GM21576 (cell line): ENCODE results near the gene IFT172.

Experiments
- ATAC-seq: cut with Tn5 transposase; IDR thresholded peaks from one replicate; pipeline ENCODE4 v1.9.1; 2021; ENCODE audit warnings: mild to moderate bottlenecking, moderate library complexity; ENCODE audit not compliant: unreplicated experiment

IFT172 gene

DNA sequence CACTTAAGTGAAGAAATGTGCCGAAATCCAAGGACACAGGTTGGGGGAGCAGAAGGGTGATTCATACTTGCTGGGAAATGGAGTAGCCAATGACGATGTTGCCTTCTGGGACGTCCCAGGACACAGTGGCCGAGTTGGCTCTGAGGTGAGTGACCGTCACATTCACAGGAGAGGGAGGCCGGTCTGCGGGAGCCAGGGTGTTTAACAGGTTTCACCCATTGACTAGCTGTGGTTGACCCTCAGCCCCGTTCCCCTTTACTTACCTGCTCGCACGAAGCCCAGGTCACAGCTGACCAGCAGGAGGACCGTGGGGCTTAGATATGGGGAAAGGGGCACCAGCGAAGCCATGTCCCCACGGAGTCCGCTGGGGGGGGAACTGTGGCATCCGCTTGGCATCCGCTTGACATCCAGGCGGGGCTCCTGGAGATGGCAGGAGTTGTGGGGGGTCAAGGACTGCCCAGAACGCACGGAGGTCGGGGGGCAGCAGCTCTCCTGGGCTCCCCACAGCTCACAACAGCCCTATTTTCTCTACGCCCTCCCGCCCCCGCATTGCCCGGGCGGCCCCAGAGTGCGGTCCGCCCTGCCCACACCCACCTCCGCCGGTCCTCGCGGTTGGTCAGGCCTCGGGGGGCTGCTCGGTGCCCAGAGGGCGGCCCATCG is 4.9 kb upstream of the IFT172 start:
- no peak for ATAC-seq

DNA sequence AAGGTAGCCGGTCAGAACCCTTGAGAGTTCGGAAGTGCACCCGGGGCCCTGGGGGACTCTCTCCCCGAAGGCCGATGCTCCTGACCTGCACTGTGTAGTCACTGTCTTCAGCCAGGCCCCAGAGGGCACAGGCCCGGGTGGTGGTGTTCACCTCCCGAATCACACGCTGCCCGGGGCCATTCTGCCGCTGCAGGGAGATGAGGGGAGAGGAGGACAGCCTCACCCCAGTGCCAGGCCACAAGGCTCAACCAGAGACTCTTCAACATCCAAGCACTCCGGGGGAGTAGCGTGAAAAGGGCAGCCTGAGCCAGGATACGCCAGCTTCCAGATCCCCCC is 4.4 kb upstream of the IFT172 start:
- no peak for ATAC-seq

DNA sequence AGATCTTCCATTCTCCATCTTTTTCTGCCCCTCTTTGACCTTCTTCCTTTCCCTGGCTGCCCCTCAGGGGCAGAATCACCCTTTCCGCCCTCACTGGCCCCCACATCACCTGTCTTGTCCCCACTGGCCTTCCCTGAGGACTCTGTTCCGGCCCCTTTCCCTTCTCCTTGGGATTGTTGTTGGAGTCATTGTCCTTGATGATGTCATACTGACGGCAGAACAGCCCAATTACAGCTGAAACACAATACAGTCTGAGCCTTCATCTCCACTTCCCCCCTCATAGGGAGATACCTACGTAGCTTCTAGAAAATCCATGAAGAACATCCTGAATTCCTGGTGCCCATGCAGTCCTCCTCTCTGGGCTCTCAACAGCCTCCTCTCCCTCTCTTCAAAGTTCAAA is 3.0 kb upstream of the IFT172 start:
- no peak for ATAC-seq

DNA sequence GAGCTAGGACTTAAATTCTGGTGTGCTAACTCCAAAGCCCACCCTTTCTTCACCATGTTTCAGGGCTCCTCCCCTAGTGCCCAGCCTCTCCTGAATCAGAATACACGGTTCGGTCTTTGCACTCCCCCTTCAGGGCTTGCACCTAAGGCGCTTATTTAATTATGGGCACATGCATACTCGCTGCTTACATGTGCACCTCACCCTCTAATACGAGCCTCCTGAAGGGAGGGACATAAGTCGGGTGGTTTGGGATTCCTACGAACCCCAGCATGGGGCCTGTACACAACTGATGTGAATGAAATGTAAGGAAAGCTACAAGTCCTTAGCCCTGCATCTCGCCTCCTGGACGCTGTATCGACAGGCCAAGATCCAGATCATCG is 435 bp downstream of the IFT172 start:
- ATAC-seq: no peak

DNA sequence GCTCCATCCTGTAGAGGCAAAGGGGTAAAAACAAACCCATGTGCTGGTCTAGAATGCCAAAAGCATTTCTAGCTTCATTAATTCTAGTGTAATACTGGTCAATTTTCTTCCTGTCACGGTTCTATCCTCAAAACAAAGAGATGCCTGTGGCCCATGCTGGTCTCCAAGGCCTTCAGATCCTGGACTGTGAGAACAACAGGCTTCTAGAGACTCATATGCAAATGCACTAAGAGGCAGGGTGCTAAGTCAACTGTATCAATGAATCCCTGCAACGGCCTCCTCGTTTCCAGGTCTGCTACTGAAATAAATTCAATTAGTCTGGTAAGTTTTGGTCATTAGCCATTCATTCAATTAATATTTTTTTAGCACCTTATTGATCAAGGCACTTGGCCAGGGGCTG is 4.0 kb downstream of the IFT172 start:
- no peak for ATAC-seq

DNA sequence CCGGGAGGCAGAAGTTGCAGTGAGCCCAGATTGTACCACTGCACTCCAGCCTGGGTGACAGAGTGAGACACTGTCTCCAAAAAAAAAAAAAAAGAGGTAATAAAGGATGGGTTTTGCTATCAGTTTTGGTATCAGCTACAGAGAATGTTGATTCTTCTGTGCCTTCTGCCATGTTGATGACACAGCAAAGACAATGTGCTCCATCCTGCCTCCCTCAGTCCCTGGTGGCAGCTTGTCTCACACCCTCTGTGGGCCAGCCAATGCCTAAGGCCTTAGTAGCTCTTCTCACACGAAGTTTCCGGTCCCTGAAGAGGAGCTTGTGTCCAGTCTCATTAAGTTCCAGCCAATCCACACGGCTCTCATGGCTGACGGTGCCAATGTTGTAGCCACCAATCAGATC is 17.6 kb downstream of the IFT172 start:
- ATAC-seq: no peak

DNA sequence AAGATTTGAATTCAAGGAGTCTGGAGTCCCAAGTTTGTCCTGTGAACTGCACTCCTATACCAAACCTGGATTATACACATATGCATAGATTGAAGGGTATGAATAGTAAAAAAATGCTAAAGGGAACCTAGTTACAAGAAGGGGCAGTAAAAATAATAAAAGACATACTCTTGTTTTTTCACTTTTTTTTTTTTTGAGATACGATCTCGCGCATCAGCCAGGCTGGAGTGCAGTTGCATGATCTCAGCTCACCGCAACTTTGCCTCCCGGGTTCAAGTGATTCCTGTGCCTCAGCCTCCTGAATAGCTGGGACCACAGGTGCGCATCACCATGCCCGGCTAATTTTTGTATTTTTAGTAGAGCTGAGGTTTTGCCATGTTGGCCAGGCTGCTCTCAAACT is 25.1 kb downstream of the IFT172 start:
- ATAC-seq: no peak

DNA sequence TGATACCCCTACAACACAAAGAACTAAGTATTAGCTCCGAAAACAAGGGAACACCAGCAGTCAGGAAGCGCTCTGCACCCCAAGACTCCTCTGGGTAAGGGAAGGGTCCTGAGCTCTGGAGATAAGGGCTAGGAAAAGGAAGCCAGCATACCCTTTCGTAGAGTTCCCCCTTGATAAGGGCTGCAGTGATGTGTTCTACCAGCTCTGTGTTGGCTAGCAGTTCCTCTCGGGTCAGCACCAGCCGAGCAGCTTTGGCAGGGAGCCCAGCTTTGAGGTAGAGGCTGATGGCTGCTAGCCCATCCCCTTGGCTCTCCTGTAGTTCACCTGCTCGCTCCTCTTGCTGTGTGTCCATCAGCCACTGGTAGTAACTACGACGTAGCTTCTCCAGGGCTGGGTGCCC is 28.4 kb downstream of the IFT172 start:
- ATAC-seq: no peak

DNA sequence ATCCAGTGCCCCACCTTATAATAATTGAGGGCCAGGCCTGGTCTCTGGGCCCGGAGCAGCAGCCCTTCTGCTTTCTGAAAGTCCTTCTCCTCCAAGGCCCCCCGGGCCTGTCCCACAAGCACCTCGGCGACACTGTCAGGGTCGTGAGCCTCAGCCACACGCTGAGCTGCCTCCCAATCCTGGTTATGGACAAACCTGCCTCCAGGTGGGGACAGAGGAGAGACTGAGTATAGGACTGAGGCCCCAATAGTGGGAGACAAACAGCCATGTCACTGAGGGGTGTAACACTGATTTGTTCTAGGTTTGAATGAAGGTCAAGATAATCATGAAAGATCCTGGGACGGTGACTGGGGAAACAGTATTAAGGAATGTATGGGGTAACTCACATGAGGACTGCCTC is 35.6 kb downstream of the IFT172 start:
- no peak for ATAC-seq

DNA sequence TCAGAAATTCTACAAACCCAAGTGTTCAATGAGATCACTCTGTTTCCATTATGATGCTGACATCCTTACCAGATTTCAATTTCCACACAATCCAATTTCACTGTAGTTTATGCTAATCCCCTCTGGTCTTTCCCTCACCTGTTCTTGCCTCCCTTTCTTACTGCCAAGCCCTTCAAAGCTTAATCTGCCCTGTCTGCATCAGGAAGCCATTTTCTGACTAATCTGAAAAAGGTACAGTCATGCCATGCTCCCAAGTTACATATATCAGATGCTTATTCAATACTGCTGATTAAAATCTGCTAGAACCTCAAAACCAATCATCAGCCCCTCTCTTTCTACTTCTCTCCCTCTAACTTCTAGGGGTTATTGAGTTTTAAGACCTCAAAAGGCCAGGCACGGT is 38.4 kb downstream of the IFT172 start:
- ATAC-seq: no peak

DNA sequence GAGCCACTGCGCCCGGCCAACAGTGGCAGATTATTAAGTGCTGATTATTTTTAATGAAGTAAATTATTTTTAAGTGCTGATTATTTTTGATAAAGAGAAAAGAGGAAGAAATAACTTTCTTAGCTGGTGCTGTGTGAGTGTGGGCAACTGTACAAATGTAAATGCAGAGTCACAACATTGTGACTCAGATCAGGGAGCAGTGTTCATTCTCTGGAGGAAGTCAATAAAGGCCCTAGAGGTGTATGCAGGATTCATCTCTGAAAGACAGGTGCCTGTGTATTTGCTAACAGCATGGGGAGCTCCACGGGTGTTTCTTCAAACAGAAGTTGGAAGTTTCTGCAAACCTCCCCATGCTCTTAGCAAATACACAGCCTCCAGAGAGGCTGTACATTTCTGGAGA is 41.2 kb downstream of the IFT172 start:
- no peak for ATAC-seq

DNA sequence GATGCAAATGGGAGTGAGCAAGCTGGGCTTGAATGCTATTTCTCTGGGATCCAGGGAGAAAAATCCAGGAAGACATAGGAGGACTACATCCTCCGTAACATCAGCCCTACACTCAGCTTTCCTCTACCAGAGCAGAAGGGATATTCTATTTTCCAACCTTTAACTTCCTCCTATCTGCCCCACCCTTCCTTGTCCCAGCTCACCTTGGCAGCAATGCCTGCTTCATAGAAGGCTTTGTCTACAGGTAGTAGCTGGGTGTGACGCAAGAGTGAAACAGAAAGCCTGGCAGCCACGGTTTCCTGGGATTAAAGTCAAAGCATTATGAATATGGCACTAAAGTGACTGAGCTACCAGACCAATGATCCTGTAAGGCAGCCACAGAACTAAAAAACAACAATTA is 43.5 kb downstream of the IFT172 start:
- ATAC-seq: no peak

DNA sequence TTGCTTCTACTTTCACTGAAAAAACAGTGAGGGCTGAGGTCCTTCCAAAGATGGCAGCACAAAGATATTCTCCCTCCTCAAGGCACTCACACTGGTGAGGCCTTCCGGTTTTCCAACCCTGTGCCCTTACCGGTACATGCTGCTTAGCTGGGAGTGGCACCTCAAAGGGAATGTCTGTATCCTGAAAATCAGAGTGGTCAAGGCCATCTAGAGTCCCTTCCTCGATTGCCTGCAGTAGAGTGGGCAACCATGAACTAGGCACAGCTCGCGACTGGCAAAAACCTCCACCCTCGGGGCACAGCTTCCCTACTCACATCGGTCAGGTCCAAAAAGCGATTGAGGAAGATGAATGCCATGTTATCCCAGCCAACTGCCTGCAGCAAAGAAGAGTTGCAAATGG is 43.9 kb downstream of the IFT172 start:
- ATAC-seq: no peak

DNA sequence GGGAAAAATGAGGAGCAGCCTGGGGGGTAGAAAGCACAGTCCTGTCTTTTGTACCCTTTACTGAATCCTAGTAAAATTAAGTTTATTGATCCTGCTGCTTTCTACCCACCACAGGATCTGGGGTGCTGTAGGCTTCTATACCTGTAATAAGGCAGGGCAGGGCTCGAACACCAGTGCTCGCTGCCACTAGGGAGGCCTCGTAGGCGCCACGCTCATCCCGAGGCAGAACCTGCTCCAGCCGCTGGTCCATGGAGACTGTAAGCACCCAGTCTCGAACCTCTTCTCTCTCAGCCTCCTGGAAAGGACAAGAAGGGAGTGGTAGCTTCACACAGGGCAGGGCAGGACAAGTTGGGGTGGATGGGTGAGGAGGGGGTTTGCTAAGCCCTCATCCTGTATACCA is 44.4 kb downstream of the IFT172 start:
- ATAC-seq: no peak

DNA sequence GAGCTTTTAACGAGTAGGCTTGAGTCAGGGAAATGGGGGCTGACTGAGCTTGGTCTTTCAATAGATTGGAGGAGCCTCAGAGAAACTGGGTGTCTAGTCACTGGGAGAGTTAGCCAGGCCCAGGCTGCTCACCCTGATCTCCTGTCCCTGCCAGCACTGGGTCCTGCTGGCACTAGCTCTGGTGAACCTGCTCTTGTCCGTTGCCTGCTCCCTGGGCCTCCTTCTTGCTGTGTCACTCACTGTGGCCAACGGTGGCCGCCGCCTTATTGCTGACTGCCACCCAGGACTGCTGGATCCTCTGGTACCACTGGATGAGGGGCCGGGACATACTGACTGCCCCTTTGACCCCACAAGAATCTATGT is 46.6 kb downstream of the IFT172 start:
- no peak for ATAC-seq

DNA sequence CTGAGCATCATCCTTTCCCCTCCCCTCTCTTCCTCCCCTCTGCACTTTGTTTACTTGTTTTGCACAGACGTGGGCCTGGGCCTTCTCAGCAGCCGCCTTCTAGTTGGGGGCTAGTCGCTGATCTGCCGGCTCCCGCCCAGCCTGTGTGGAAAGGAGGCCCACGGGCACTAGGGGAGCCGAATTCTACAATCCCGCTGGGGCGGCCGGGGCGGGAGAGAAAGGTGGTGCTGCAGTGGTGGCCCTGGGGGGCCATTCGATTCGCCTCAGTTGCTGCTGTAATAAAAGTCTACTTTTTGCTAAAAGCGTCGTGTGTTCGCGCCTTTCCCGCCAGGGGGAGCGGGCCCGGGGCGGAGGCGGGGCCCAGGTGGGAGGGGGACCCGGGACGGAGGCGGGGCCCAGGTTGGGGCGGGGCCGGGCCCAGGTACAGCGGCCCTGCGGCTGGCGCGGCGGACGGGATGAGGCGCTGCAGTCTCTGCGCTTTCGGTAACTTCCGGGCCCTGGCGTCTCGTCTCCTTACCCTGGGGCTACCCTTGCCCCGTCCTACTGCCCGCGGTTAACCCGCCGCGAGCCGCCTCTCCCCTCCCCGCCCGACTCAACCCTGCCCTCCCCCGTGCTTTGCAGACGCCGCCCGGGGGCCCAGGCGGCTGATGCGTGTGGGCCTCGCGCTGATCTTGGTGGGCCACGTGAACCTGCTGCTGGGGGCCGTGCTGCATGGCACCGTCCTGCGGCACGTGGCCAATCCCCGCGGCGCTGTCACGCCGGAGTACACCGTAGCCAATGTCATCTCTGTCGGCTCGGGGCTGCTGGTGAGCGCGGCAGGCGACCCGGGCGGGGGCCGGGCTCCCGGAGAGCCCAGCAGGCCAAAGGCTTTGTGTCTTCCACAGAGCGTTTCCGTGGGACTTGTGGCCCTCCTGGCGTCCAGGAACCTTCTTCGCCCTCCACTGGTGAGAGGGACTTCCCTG is 47.3 kb downstream of the IFT172 start, which contains the start of gene KRTCAP3:
Gene KRTCAP3, plus strand, starts transcription at position 424 of the 962 bp plus-strand sequence. Its CDS starts 32 bp downstream, at position 456.
- ATAC-seq: no peak

DNA sequence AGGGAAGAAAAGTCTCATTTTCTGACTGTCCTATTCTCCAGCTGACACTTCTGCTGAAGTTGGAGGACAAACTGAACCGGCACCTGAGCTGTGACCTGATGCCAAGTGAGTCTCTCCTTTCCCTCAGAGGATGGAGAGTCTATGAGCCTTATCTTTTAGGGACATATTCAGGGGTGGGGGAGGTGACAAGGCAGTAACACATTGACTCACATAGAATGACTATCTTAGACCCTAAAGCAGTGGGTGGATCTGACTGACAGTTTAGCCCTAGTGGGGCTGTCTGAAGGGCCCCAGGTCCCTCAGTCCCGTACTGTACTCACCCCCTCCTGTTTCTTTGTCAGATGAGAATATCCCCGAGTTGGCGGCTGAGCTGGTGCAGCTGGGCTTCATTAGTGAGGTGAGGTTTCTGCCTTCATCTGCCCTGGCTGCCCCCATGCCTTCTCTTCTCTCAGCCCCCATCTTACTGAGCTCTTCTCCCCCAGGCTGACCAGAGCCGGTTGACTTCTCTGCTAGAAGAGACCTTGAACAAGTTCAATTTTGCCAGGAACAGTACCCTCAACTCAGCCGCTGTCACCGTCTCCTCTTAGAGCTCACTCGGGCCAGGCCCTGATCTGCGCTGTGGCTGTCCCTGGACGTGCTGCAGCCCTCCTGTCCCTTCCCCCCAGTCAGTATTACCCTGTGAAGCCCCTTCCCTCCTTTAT is 48.2 kb downstream of the IFT172 start:
- ATAC-seq: no peak

DNA sequence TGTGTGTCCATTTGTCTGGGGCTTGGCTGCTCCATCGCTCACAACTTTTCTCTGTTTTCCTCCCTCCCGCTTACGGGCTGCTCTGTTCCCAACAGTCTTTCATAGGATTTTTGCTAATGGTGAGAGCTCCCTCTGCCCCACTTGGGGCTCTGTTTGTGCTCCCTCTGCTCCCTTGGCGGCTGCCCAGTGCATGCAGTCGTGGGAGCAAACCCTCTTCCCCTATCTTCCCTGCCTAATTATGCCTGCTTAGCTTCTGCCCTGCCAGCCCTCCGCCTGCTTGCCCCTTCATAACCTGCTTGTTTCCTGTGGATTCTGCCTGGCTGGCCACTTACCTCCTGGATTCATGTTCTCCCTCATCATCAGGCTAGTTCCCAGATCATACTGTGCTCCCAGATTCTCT is 53.9 kb downstream of the IFT172 start:
- no peak for ATAC-seq

DNA sequence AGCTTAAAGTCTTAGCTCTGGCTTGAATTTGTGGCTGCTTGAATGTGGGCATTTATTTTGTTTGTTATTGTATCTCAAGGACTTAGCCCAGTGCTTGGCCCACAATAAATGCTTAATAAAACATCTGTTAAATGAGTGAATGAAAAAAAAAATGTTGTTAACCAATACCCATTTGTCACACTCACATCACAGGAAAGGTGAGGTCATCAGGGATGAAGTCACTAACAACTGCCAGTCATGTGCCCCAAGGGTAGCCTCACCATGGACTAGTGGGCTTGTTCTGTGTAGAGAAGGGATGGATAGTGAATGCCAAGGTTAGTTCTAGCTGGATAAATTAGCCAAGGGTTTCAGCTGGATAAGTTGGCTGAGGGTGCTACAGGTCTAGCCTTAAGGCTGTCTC is 58.1 kb downstream of the IFT172 start:
- ATAC-seq: no peak

DNA sequence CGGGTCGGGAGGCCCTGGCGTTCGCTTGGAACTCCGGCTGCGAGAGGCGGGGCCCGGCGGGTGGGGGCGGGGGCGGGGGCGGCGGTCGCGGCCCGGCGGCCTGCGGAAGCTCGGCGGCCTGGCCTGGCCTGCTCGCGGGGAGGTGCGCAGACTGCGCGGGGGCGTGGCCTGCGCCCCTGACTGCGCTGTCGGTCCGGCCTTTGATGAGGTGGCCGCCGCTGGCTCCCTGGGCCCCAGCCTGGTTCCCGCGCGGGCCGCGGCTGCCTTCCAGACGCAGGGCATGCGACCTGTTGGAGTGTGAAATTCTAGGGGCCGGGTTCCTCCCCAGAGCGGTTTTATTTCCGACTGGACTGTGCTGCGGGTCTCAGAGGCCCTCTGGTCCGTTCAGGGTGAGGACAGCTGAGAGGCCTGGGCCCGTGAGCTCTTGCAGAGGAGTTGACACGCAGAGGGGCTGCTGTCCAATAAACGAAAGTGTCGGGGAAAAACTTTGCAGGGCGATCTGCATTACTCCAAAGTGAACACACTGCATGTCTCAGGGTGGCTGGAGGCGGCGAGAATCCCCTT is 60.5 kb downstream of the IFT172 start:
- peak; percentile 63 for ATAC-seq

DNA sequence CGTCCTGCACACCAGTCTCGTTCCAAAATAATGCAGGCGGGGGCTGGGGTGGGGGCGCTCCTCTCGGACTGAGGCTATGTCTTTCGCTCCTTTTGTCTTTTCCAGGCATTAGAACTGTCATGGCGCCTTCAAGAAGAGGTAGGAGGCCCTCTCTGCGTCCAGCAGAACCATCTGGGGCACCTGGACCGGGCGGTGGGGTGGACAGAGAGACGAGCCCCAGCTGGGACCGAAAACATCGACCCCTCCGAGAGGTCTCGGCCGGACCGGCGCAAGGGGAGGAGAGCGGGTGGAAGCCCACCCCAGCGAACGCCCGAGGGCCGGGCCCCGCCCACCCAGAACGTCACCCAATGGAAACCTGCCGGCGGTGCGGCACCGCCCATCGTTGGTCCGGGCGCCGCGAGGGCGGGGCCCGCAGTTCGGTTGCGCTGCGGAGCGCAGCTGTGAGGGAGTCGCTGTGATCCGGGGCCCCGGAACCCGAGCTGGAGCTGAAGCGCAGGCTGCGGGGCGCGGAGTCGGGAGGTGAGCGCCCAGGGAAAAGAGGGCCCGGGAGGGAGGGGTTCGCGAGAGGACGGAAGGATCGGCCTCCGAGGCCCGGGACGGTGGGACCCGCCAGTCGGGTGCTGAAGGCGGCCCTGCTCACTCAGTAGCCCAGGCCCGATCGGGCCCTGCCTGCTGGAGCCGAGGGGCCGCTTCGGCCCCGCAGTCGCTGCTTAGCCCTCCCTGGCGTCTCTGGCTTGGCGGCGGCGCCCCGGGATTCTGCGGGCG is 61.1 kb downstream of the IFT172 start, which contains the start of gene NRBP1:
Gene NRBP1, plus strand, starts transcription at position 419 of the 765 bp plus-strand sequence. CDS start 4,643 bp downstream, outside the sequence.
- peak; percentile 84 for ATAC-seq
